AG04450 (cell line): ENCODE data around the gene MYO1D. TPM values are rescaled to one million over a fixed set of nuclear protein-coding genes. Genes with fewer than 3 reads are reported as not detected.
"Not testable (repeated sequence)": the region's sequence is repeated elsewhere in the genome, so short reads cannot be mapped to it uniquely, and the experiment has no call there.

Experiments used
- CTCF ChIA-PET: fragments of 300-600, 350-600 bp; formaldehyde crosslinking; extraction: SDS; loops from one replicate; lab custom pipeline; 2022; ENCODE audit warnings: antibody characterized with exemption, inconsistent platforms; lab: Charles Lee
- POLR2A ChIA-PET: fragments of 350-600 bp; formaldehyde crosslinking; extraction: SDS; loops from one replicate; lab custom pipeline; 2021; ENCODE audit warnings: antibody characterized with exemption, inconsistent platforms; lab: Yijun Ruan, JAX
- DNase-seq: peaks from one replicate; pipeline ENCODE4 v3.0.0-alpha.2; 2011; ENCODE audit warnings: low read depth, low spot score
- H3K27ac ChIP-seq: one replicate; pipeline ENCODE4 v1.5.1; 2012; ENCODE audit warnings: low read depth, low read length, control low read depth
- H3K27me3 ChIP-seq: one replicate; pipeline ENCODE4 v1.6.0; 2012; ENCODE audit warnings: low read length; ENCODE audit not compliant: control insufficient read depth, insufficient read depth
- H3K4me3 ChIP-seq: 2 replicates; pipeline ENCODE4 v1.5.1; 2011; ENCODE audit warnings: mild to moderate bottlenecking, low read depth, low read length, control low read depth
- H3K9me3 ChIP-seq: 2 replicates; pipeline ENCODE4 v1.5.1; 2012; ENCODE audit warnings: low read length; ENCODE audit not compliant: control insufficient read depth, insufficient read depth
- polyA plus RNA-seq: library from polyadenylated mRNA; depleted of rRNA; stranded (reverse); fragments of >200 nt; gene quantifications from 2 replicates; pipeline ENCODE4 v1.2.3, GENCODE V29; 2011
- TF ChIP-seq, protein P1 (sequence below): IDR thresholded peaks from 2 replicates; pipeline ENCODE4 v1.5.1; 2011; ENCODE audit warnings: low read depth, low read length, control low read depth, inconsistent platforms

The MYO1D gene
- polyA plus RNA-seq, 1 experiment: 1.1 TPM

- CTCF ChIA-PET: no interaction called here
Measured at GRCh38 chr17:32827227-32827626, 49.7 kb downstream of the MYO1D start.

DNA sequence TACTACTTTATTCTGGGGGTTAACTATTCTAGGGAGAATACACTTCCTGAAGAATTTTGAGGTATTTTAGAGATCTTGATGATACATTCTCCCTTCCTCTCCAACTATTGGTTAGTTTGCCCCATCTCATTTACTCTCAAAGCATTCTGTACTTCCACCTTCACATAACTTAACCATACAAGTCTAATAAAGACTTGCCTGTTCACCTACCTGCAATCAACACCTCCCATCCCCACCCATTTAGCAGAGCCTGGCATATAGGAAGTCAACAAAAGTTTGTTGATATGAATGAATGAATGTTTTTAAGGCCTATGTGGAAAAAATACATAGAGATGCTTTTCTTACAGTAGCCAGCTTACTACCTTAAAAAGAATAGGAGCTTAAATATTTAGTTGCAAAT lies 50.8 kb downstream of the MYO1D start:
- Histone ChIP-seq H3K27me3 (peaks cover 7% of the 10 kb centered on the region), H3K9me3 (no peaks in the 10 kb centered on the region), H3K27ac (no peak overlapping the region), H3K4me3 (no peak overlapping the region)
- ChIA-PET POLR2A (no interaction called here), CTCF (interaction anchor here (0.6 to 1.9 kb wide), 3 partner anchors 43 to 71 kb away, joined by 3 to 6 read pairs (median 3); partner anchors contain the start of gene MYO1D)
- TF ChIP-seq, protein P1, sequence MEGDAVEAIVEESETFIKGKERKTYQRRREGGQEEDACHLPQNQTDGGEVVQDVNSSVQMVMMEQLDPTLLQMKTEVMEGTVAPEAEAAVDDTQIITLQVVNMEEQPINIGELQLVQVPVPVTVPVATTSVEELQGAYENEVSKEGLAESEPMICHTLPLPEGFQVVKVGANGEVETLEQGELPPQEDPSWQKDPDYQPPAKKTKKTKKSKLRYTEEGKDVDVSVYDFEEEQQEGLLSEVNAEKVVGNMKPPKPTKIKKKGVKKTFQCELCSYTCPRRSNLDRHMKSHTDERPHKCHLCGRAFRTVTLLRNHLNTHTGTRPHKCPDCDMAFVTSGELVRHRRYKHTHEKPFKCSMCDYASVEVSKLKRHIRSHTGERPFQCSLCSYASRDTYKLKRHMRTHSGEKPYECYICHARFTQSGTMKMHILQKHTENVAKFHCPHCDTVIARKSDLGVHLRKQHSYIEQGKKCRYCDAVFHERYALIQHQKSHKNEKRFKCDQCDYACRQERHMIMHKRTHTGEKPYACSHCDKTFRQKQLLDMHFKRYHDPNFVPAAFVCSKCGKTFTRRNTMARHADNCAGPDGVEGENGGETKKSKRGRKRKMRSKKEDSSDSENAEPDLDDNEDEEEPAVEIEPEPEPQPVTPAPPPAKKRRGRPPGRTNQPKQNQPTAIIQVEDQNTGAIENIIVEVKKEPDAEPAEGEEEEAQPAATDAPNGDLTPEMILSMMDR: no peak
- no peak for DNase-seq

More at GRCh38 chr17:32827227-32827626, 49.7 kb downstream of the MYO1D start:
- DNase-seq: no peak
- Histone ChIP-seq H3K4me3 (no peak overlapping the region), H3K27ac (no peak overlapping the region), H3K9me3 (no peaks in the 10 kb centered on the region), H3K27me3 (peaks cover 4% of the 10 kb centered on the region)
- TF ChIP-seq, protein P1: 0 out of 2 replicates have a peak, but pooled peaks have one; percentile 1
- POLR2A ChIA-PET: no interaction called here

- Histone ChIP-seq H3K27ac (no peak overlapping the region), H3K4me3 (no peak overlapping the region), H3K9me3 (no peaks in the 10 kb centered on the region), H3K27me3 (peaks cover 7% of the 10 kb centered on the region)
- POLR2A ChIA-PET: no interaction called here
- TF ChIP-seq, protein P1: no peak
- DNase-seq: no peak
- CTCF ChIA-PET: interaction anchor here (1.3 to 1.9 kb wide), 2 partner anchors 41 to 53 kb away, joined by 4 to 6 read pairs; no protein-coding TSS in a partner anchor
Measured at GRCh38 chr17:32824334-32824733, 52.6 kb downstream of the MYO1D start.

- no peak for DNase-seq
- CTCF ChIA-PET: no interaction called here
Measured at GRCh38 chr17:32822996-32823395, 53.9 kb downstream of the MYO1D start.

DNA sequence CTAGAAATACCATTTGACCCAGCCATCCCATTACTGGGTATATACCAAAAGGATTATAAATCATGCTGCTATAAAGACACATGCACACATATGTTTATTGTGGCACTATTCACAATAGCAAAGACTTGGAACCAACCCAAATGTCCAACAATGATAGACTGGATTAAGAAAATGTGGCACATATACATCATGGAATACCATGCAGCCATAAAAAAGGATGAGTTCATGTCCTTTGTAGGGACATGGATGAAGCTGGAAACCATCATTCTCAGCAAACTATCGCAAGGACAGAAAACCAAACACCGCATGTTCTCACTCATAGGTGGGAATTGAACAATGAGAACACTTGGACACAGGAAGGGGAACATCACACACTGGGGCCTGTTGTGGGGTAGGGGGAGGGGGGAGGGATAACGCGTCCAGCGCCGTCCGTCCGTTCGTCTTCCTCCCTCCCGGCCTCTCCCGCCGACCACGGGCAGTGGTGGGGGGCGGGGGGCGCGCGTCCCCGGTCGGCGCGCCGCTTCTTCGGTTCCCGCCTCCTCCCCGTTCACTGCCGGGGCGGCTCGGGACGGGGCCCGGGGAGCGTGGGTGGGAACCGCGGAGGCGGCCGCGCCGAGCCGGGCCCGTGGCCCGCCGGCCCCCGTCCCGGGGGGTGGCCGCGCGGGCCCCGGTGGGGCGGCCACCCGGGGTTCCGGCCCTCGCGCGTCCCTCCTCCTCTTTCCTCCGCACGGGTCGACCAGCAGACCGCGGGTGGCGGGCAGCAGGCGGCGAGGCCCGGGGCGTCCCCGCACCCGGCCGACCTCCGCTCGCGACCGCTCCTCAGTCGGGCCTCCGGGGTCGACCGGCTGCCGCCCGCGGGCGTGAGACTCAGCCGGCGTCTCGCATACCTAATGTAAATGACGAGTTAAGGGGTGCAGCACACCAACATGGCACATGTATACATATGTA lies 54.7 kb downstream of the MYO1D start:
- H3K27me3 ChIP-seq, H3K9me3 ChIP-seq, CTCF ChIA-PET, POLR2A ChIA-PET, H3K4me3 ChIP-seq, H3K27ac ChIP-seq, DNase-seq: not testable (repeated sequence)

More at GRCh38 chr17:32822996-32823395, 53.9 kb downstream of the MYO1D start:
- TF ChIP-seq, protein P1: no peak
- no peak overlapping the region for H3K27ac ChIP-seq
- H3K9me3 ChIP-seq: no peaks in the 10 kb centered on the region
- no peak overlapping the region for H3K4me3 ChIP-seq
- peaks cover 7% of the 10 kb centered on the region for H3K27me3 ChIP-seq
- POLR2A ChIA-PET: no interaction called here
